GM21737 (cell line): Measurements from ENCODE around the gene WFDC6.

Experiments used
- ATAC-seq: cut with Tn5 transposase; IDR thresholded peaks from one replicate; pipeline ENCODE4 v1.9.1; 2021; ENCODE audit warnings: mild to moderate bottlenecking, moderate library complexity; ENCODE audit not compliant: unreplicated experiment

Gene WFDC6

DNA sequence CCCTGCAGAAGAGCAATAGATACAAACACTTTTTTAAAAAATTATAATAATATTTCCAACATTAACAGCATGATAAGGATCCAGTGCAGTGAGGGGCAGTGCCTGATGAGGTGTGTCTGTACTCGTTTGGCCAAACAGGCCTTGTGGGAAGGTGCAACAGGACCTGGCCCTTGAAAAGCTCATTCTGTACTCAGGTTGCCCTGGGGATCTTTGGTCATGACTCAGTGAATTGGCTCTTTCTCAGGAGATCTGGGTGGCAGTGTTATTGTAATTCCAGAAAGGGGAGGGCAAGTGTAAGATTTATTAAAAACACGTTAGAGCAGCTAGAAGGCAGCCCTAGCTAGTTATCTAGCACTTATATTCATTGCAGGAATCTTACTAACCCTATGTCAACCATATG lies 21.0 kb downstream of the WFDC6 start:
- no peak for ATAC-seq

GRCh38 chr20:45515147-45515913 lies 24.0 kb downstream of the WFDC6 start, which contains the start of gene SPINT3:
TSS of gene SPINT3 (minus strand) at chr20:45515622. CDS start at chr20:45515608, 14 bp downstream.
- no peak for ATAC-seq

- no peak for ATAC-seq
Measured at GRCh38 chr20:45510242-45510862, 28.9 kb downstream of the WFDC6 start.

DNA sequence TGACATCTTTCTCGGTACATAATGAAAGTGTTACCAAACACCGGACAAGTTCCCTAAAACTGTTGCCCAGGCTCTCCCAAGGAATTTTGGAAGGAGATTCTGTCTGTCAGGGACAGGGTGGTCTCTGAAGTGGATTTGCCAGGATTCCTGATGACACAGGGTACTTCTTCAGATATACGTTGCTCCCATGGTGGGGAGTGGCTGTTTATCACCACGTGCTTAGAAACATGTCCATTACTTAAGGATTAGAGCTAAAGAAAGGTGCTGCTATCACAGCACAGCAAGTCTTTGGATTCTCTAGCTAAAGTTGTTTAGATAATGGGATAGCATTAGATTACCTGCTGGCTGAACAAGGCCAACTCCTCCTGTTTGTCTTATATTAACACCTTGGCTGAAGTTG lies 30.2 kb downstream of the WFDC6 start:
- no peak for ATAC-seq

- ATAC-seq = no peak
Measured at GRCh38 chr20:45508068-45508886, 31.0 kb downstream of the WFDC6 start.

DNA sequence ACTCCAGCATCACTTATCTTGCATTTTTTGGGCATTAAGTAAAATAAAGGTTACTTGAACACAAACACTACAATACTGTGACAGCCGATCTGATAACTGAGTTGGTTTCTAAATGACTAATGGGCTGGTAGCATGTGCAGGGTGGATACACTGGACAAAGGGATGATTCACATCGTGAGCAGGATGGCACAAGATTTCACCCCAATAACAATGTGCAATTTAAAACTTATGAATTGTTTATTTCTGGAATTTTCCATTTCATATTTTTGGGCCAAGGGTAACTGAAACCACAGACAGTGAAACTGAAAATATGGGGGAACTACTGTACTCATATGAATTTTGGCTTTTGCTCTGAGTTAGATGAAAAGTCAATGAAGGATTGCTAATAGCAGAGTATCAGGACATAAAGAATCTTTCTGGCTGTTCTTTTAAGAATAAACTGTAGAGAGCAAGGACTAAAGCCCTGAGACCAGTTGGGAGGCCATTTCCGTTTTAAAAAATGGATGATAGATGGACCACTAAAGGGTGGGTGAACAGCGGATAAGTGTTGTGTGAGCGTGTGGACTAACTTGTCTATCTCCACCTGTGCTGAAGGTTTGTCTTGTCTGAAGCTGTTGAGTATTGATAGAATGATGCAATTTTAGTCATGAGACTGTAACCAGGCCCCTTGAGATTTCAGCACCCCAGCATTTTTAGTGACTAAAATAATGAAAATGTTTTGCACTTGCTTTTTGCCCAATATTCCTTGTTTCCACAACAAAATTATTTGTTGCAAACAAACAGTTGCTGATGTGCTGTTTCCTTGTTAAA lies 32.1 kb downstream of the WFDC6 start:
- ATAC-seq = no peak

GRCh38 chr20:45506398-45506797 lies 32.9 kb downstream of the WFDC6 start:
- ATAC-seq = no peak

GRCh38 chr20:45503403-45503802 lies 35.9 kb downstream of the WFDC6 start:
- no peak for ATAC-seq

GRCh38 chr20:45502561-45502960 lies 36.7 kb downstream of the WFDC6 start:
- ATAC-seq = no peak

GRCh38 chr20:45501600-45501999 lies 37.7 kb downstream of the WFDC6 start:
- no peak for ATAC-seq

DNA sequence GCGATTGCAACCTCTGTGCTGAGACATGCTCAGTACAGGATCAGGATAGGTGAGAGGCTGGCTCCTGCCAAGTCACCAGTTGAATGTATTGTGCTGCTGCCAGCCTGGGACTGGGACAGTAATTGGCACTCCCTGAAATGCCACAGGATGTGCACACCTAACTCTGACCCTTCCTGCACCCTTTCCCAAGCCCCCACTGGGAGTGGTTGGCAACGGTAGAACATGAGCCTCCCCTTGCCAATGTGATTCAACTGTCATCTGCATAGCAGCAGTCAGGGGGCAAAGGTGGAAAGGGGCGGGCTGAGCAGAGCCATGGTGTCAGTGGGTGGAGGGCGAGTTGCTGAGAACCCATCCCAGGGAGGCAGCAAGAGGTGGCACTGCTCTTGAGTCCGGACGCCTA lies 39.3 kb downstream of the WFDC6 start:
- ATAC-seq = no peak

- no peak for ATAC-seq
Measured at GRCh38 chr20:45497971-45498494, 41.2 kb downstream of the WFDC6 start.

DNA sequence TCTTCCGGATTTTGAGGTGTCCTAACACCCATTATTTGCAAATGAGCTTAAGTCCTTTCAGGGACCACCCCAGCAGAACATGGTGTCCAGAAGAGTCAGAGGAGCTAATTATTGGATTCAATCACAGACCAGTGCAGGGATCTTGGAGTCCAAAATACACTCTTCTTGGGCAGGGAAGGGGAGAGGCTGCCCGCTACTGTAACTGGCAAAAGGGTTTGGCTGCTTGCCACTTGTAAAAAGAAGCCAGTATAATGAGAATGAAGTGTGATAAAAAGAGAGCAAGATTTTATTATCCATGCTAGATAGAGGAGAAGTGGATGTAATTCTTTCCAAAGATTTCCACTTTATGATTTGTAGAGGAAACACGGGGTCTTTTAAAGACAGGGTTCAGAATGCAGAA lies 43.1 kb downstream of the WFDC6 start:
- ATAC-seq = no peak

- ATAC-seq = no peak
Measured at GRCh38 chr20:45495501-45495941, 43.8 kb downstream of the WFDC6 start.

GRCh38 chr20:45489083-45489531 lies 50.2 kb downstream of the WFDC6 start:
- no peak for ATAC-seq

GRCh38 chr20:45487231-45487635 lies 52.0 kb downstream of the WFDC6 start:
- no peak for ATAC-seq

DNA sequence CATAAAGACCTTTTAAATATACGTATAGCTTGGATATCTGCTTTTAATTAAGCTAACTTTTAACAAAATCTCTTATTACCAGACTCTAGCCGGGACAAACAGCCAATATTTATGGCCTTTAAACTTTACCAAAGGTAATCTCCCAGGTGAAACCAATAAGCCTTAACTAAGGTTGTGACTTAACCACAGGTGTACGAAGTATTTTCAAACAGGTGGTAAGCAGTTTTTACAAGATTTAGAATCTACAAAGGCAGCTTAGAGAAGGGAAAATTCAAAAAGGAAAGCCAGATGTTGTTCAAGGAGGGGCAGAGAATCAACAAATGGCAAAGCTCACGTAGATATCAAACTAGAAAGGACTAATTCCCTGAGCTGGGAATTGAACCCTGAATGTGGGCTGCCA lies 53.9 kb downstream of the WFDC6 start:
- ATAC-seq = no peak

GRCh38 chr20:45484676-45485075 lies 54.6 kb downstream of the WFDC6 start:
- ATAC-seq = no peak
